DND-41 (cell line): ENCODE measurements around the gene BRCC3.

Experiments used
- EZH2 ChIP-seq: IDR thresholded peaks from 3 replicates; pipeline ENCODE4 v1.6.1; 2012; ENCODE audit warnings: borderline replicate concordance, low read depth, mild to moderate bottlenecking, moderate library complexity, low read length, inconsistent platforms; ENCODE audit not compliant: severe bottlenecking
- TF ChIP-seq, protein P1 (sequence below): IDR thresholded peaks from 2 replicates; pipeline ENCODE4 v1.5.1; 2012; ENCODE audit warnings: borderline replicate concordance, low read length, moderate library complexity, mild to moderate bottlenecking; ENCODE audit not compliant: poor library complexity, severe bottlenecking; ENCODE audit errors: extremely low read depth

- TF ChIP-seq, protein P1, sequence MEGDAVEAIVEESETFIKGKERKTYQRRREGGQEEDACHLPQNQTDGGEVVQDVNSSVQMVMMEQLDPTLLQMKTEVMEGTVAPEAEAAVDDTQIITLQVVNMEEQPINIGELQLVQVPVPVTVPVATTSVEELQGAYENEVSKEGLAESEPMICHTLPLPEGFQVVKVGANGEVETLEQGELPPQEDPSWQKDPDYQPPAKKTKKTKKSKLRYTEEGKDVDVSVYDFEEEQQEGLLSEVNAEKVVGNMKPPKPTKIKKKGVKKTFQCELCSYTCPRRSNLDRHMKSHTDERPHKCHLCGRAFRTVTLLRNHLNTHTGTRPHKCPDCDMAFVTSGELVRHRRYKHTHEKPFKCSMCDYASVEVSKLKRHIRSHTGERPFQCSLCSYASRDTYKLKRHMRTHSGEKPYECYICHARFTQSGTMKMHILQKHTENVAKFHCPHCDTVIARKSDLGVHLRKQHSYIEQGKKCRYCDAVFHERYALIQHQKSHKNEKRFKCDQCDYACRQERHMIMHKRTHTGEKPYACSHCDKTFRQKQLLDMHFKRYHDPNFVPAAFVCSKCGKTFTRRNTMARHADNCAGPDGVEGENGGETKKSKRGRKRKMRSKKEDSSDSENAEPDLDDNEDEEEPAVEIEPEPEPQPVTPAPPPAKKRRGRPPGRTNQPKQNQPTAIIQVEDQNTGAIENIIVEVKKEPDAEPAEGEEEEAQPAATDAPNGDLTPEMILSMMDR, result no peak
- TF ChIP-seq EZH2, result no peak
These were observed 17.1 kb upstream of the BRCC3 start for GRCh38 chrX:155054255-155054654.
